ENCODE data around the gene FAM114A1.

FAM114A1 gene

GRCh38 chr4:38949411-38950051 lies 81.9 kb downstream of the FAM114A1 start:
- Histone ChIP-seq H3K9me2 (replicated peaks; ENCODE audit: low read depth, low read length) (no peaks in the 10 kb centered on the region), H3K79me2 (ENCODE audit: insufficient read depth, low read length) (no peaks in the 10 kb centered on the region), H4K20me1 (ENCODE audit: insufficient read depth, low read length, poor library complexity, severe bottlenecking) (no peaks in the 10 kb centered on the region), H3K9me3 (ENCODE audit: insufficient read depth, low read depth, low read length) (no peaks in the 10 kb centered on the region), H2AFZ (ENCODE audit: low read length) (peak overlapping the region; percentile 57; the same call in 1 of the 2 replicates), H3K4me3 (ENCODE audit: low read length, poor library complexity, severe bottlenecking) (no peak overlapping the region), H3K9ac (ENCODE audit: low read depth, low read length, poor library complexity, severe bottlenecking) (no peak overlapping the region), H3K4me1 (ENCODE audit: insufficient read depth, low read length, poor library complexity, severe bottlenecking) (peaks cover 17% of the 10 kb centered on the region), H3F3A (ENCODE audit: low read depth) (no peaks in the 10 kb centered on the region), H3K27me3 (ENCODE audit: insufficient read depth, low read length, poor library complexity, severe bottlenecking) (no peaks in the 10 kb centered on the region), H3K36me3 (ENCODE audit: insufficient read depth, low read length) (no peaks in the 10 kb centered on the region), H3K4me2 (ENCODE audit: low read depth, low read length, poor library complexity, severe bottlenecking) (peak overlapping the region; percentile 29)
- TF ChIP-seq EZH2phosphoT487 (IDR thresholded peaks at IDR 0.05; ENCODE audit: borderline replicate concordance) = no peak

- H3K4me1 ChIP-seq (ENCODE audit: insufficient read depth, low read length, poor library complexity, severe bottlenecking) = peaks cover 17% of the 10 kb centered on the region
- no peak overlapping the region for H3K9ac ChIP-seq (ENCODE audit: low read depth, low read length, poor library complexity, severe bottlenecking)
- no peak for TF ChIP-seq EZH2phosphoT487 (IDR thresholded peaks at IDR 0.05; ENCODE audit: borderline replicate concordance)
- TF ChIP-seq CTCF (conservative IDR thresholded peaks at IDR 0.05; ENCODE audit: low read length) = no peak
- H3K79me2 ChIP-seq (ENCODE audit: insufficient read depth, low read length) = no peaks in the 10 kb centered on the region
- H3K27me3 ChIP-seq (ENCODE audit: insufficient read depth, low read length, poor library complexity, severe bottlenecking) = no peaks in the 10 kb centered on the region
- H3K36me3 ChIP-seq (ENCODE audit: insufficient read depth, low read length) = no peaks in the 10 kb centered on the region
- H3K9me2 ChIP-seq (replicated peaks; ENCODE audit: low read depth, low read length) = no peaks in the 10 kb centered on the region
- no peaks in the 10 kb centered on the region for H3F3A ChIP-seq (ENCODE audit: low read depth)
- no peak overlapping the region for H2AFZ ChIP-seq (ENCODE audit: low read length)
- no peak overlapping the region for H3K4me2 ChIP-seq (ENCODE audit: low read depth, low read length, poor library complexity, severe bottlenecking)
- H3K9me3 ChIP-seq (ENCODE audit: insufficient read depth, low read depth, low read length) = no peaks in the 10 kb centered on the region
- H3K4me3 ChIP-seq (ENCODE audit: low read length, poor library complexity, severe bottlenecking) = no peak overlapping the region
- no peaks in the 10 kb centered on the region for H4K20me1 ChIP-seq (ENCODE audit: insufficient read depth, low read length, poor library complexity, severe bottlenecking)
Measured at GRCh38 chr4:38950159-38950558, 82.6 kb downstream of the FAM114A1 start.

- Histone ChIP-seq H3F3A (ENCODE audit: low read depth) (no peaks in the 10 kb centered on the region), H3K9me2 (replicated peaks; ENCODE audit: low read depth, low read length) (no peaks in the 10 kb centered on the region), H3K4me2 (ENCODE audit: low read depth, low read length, poor library complexity, severe bottlenecking) (no peak overlapping the region), H3K4me1 (ENCODE audit: insufficient read depth, low read length, poor library complexity, severe bottlenecking) (peaks cover 17% of the 10 kb centered on the region), H3K9ac (ENCODE audit: low read depth, low read length, poor library complexity, severe bottlenecking) (no peak overlapping the region), H3K9me3 (ENCODE audit: insufficient read depth, low read depth, low read length) (no peaks in the 10 kb centered on the region), H3K27me3 (ENCODE audit: insufficient read depth, low read length, poor library complexity, severe bottlenecking) (no peaks in the 10 kb centered on the region), H3K4me3 (ENCODE audit: low read length, poor library complexity, severe bottlenecking) (no peak overlapping the region), H4K20me1 (ENCODE audit: insufficient read depth, low read length, poor library complexity, severe bottlenecking) (no peaks in the 10 kb centered on the region), H2AFZ (ENCODE audit: low read length) (no peak overlapping the region), H3K36me3 (ENCODE audit: insufficient read depth, low read length) (no peaks in the 10 kb centered on the region), H3K79me2 (ENCODE audit: insufficient read depth, low read length) (no peaks in the 10 kb centered on the region)
- TF ChIP-seq CTCF (conservative IDR thresholded peaks at IDR 0.05; ENCODE audit: low read length) (no peak), EZH2phosphoT487 (IDR thresholded peaks at IDR 0.05; ENCODE audit: borderline replicate concordance) (no peak)
Measured at GRCh38 chr4:38950734-38951133, 83.1 kb downstream of the FAM114A1 start.

GRCh38 chr4:38951598-38951997 lies 84.0 kb downstream of the FAM114A1 start:
- Histone ChIP-seq H3K9ac (ENCODE audit: low read depth, low read length, poor library complexity, severe bottlenecking) (no peak overlapping the region), H4K20me1 (ENCODE audit: insufficient read depth, low read length, poor library complexity, severe bottlenecking) (no peaks in the 10 kb centered on the region), H3K27me3 (ENCODE audit: insufficient read depth, low read length, poor library complexity, severe bottlenecking) (no peaks in the 10 kb centered on the region), H3F3A (ENCODE audit: low read depth) (no peaks in the 10 kb centered on the region), H3K9me3 (ENCODE audit: insufficient read depth, low read depth, low read length) (no peaks in the 10 kb centered on the region), H3K4me3 (ENCODE audit: low read length, poor library complexity, severe bottlenecking) (no peak overlapping the region), H3K36me3 (ENCODE audit: insufficient read depth, low read length) (no peaks in the 10 kb centered on the region), H3K4me2 (ENCODE audit: low read depth, low read length, poor library complexity, severe bottlenecking) (no peak overlapping the region), H3K79me2 (ENCODE audit: insufficient read depth, low read length) (no peaks in the 10 kb centered on the region), H3K4me1 (ENCODE audit: insufficient read depth, low read length, poor library complexity, severe bottlenecking) (peaks cover 17% of the 10 kb centered on the region), H3K9me2 (replicated peaks; ENCODE audit: low read depth, low read length) (no peaks in the 10 kb centered on the region), H2AFZ (ENCODE audit: low read length) (no peak overlapping the region; the same call in 1 of the 2 replicates)
- no peak for TF ChIP-seq EZH2phosphoT487 (IDR thresholded peaks at IDR 0.05; ENCODE audit: borderline replicate concordance)
- no peak for TF ChIP-seq CTCF (conservative IDR thresholded peaks at IDR 0.05; ENCODE audit: low read length)
